GM12878 (cell line): Measurements from ENCODE around the gene MDFIC2. TPM values are rescaled to one million over a fixed set of nuclear protein-coding genes. Genes with fewer than 3 reads are reported as not detected.

Source experiments
- ATAC-seq: fragments of 200-7000 bp; cut with Tn5 transposase; 3 replicates; pipeline ENCODE4 v1.9.1; 2020; ENCODE audit warnings: mild to moderate bottlenecking, moderate library complexity
- BruUV-seq: library from RNA; stranded (reverse); fragments of 400-500 nt; replicated peaks from 2 replicates; lab custom pipeline; 2021; lab: Mats Ljungman, UMichigan
- CTCF ChIA-PET: fragments of 300-600 bp; sonication (Branson Sonifier 250); formaldehyde crosslinking; extraction: SDS; loops from one replicate; lab custom pipeline; 2021; ENCODE audit warnings: inconsistent platforms; lab: Yijun Ruan, JAX
- POLR2A ChIA-PET: fragments of 350-600 bp; formaldehyde crosslinking; extraction: SDS; loops from one replicate; lab custom pipeline; 2021; ENCODE audit warnings: inconsistent platforms; lab: Charles Lee
- RAD21 ChIA-PET: fragments of 300-600 bp; sonication (Branson Sonifier 250); formaldehyde crosslinking; loops from one replicate; lab custom pipeline; 2023; ENCODE audit warnings: antibody characterized with exemption; ENCODE audit not compliant: unreplicated experiment; lab: Charles Lee
- SMC1A ChIA-PET: fragments of 300-600 bp; sonication (Branson Sonifier 250); formaldehyde crosslinking; loops from one replicate; lab custom pipeline; 2023; ENCODE audit not compliant: unreplicated experiment, uncharacterized antibody; lab: Charles Lee
- DNase-seq: peaks from one replicate; pipeline ENCODE4 v3.0.0-alpha.2; 2011; ENCODE audit warnings: low read depth, low spot score
- FAIRE-seq: peaks from 3 replicates; lab custom pipeline; 2011; peaks lifted over from hg19 to GRCh38; lab: Jason Lieb, UNC
- H2AFZ ChIP-seq: 2 replicates; pipeline ENCODE4 v1.6.0; 2011; ENCODE audit warnings: low read depth, low read length, control low read depth; ENCODE audit not compliant: control insufficient read depth
- H3K27ac ChIP-seq: 2 replicates; pipeline ENCODE4 v1.5.1; 2011; ENCODE audit warnings: control low read depth; ENCODE audit not compliant: control insufficient read depth, insufficient read depth
- H3K27me3 ChIP-seq, 2 experiments: replicated peaks in 1 of 2; 2 replicates each; pipeline versions ENCODE4 v1.6.0 to v1.6.1; 2011; ENCODE audit warnings: low read length in 1 of 2; ENCODE audit not compliant: control insufficient read depth in 2 of 2, insufficient read depth in 2 of 2
- H3K36me3 ChIP-seq, 2 experiments: 2 replicates each; pipeline ENCODE4 v1.5.1; 2011; ENCODE audit warnings: low read length in 1 of 2; ENCODE audit not compliant: control insufficient read depth in 2 of 2, insufficient read depth in 2 of 2
- H3K4me1 ChIP-seq: 2 replicates; pipeline ENCODE4 v1.6.1; 2011; ENCODE audit warnings: mild to moderate bottlenecking, low read length, moderate library complexity, mixed read lengths; ENCODE audit not compliant: control insufficient read depth, insufficient read depth
- H3K4me2 ChIP-seq: 2 replicates; pipeline ENCODE4 v1.6.0; 2011; ENCODE audit warnings: control low read depth; ENCODE audit not compliant: control insufficient read depth, insufficient read depth
- H3K4me3 ChIP-seq: fragments of 200-600 bp; sonication (generic); 2 replicates; pipeline ENCODE4 v1.5.1; 2016
- H3K79me2 ChIP-seq: 2 replicates; pipeline ENCODE4 v1.6.0; 2011; ENCODE audit warnings: low read length; ENCODE audit not compliant: control insufficient read depth, insufficient read depth
- H3K9ac ChIP-seq: 2 replicates; pipeline ENCODE4 v1.8.0; 2011; ENCODE audit warnings: low read length, control low read depth, mixed read lengths; ENCODE audit not compliant: control insufficient read depth, insufficient read depth
- H3K9me3 ChIP-seq: replicated peaks from 3 replicates; pipeline ENCODE4 v1.5.1; 2011; ENCODE audit warnings: mild to moderate bottlenecking, low read length; ENCODE audit not compliant: control insufficient read depth, insufficient read depth
- H4K20me1 ChIP-seq: 2 replicates; pipeline ENCODE4 v1.6.0; 2011; ENCODE audit not compliant: control insufficient read depth, insufficient read depth
- ATF2 ChIP-seq: IDR thresholded peaks from 2 replicates; pipeline ENCODE4 v1.6.1; 2012; ENCODE audit warnings: low read length, inconsistent platforms
- ATF7 ChIP-seq: fragments of 450-650 bp; IDR thresholded peaks from 2 replicates; pipeline ENCODE4 v1.6.1; 2016; ENCODE audit warnings: low read depth, mild to moderate bottlenecking
- CREB1 ChIP-seq: IDR thresholded peaks from 2 replicates; pipeline ENCODE4 v1.6.1; 2012; ENCODE audit warnings: low read depth, mild to moderate bottlenecking, inconsistent platforms
- EP300 ChIP-seq, 2 experiments: fragments of 150-350 bp in 1 of 2; IDR thresholded peaks; 2 replicates each; pipeline ENCODE4 v1.6.1; 2011 to 2012; ENCODE audit warnings: low read depth in 2 of 2, low read length in 2 of 2, borderline replicate concordance in 1 of 2, improper control_type of control experiment in 1 of 2, inconsistent platforms in 1 of 2; ENCODE audit not compliant: control insufficient read depth in 1 of 2
- FOXK2 ChIP-seq: fragments of 450-650 bp; IDR thresholded peaks from 2 replicates; pipeline ENCODE4 v1.6.1; 2017; ENCODE audit warnings: mild to moderate bottlenecking, moderate library complexity
- GATAD2B ChIP-seq: fragments of 450-650 bp; conservative IDR thresholded peaks from 2 replicates; pipeline ENCODE4 v1.6.1; 2017; ENCODE audit warnings: low read depth, mild to moderate bottlenecking, moderate library complexity
- IRF3 ChIP-seq: fragments of 450-650 bp; IDR thresholded peaks from 2 replicates; pipeline ENCODE4 v1.6.1; 2014; ENCODE audit warnings: mild to moderate bottlenecking
- JUNB ChIP-seq: IDR thresholded peaks from 2 replicates; pipeline ENCODE4 v1.6.1; 2016; ENCODE audit warnings: antibody characterized with exemption, mild to moderate bottlenecking
- KLF5 ChIP-seq: fragments of 450-650 bp; IDR thresholded peaks from 2 replicates; pipeline ENCODE4 v1.6.1; 2014; ENCODE audit warnings: mild to moderate bottlenecking; ENCODE audit not compliant: partially characterized antibody
- MYB ChIP-seq: fragments of 150-350 bp; IDR thresholded peaks from 2 replicates; pipeline ENCODE4 v1.6.1; 2014; ENCODE audit warnings: mild to moderate bottlenecking, low read depth, low read length, borderline replicate concordance
- NFIC ChIP-seq: IDR thresholded peaks from 2 replicates; pipeline ENCODE4 v1.6.1; 2012; ENCODE audit warnings: low read depth, mild to moderate bottlenecking, inconsistent platforms, low read length, moderate library complexity
- NFYA ChIP-seq: IDR thresholded peaks from 2 replicates; pipeline ENCODE4 v1.6.1; 2011; ENCODE audit warnings: low read depth, mild to moderate bottlenecking, low read length, improper control_type of control experiment, borderline replicate concordance
- PKNOX1 ChIP-seq: fragments of 450-650 bp; IDR thresholded peaks from 2 replicates; pipeline ENCODE4 v1.6.1; 2016; ENCODE audit warnings: mild to moderate bottlenecking
- RUNX3 ChIP-seq: IDR thresholded peaks from 2 replicates; pipeline ENCODE4 v1.6.1; 2012; ENCODE audit warnings: low read length, inconsistent platforms
- SREBF1 ChIP-seq: IDR thresholded peaks from 2 replicates; pipeline ENCODE4 v1.6.1; 2012; ENCODE audit warnings: mild to moderate bottlenecking, low read length
- SRF ChIP-seq, 2 experiments: IDR thresholded peaks; 2 replicates each; pipeline ENCODE4 v1.6.1; 2011; ENCODE audit warnings: low read depth in 2 of 2, low read length in 2 of 2, mild to moderate bottlenecking in 1 of 2, moderate library complexity in 1 of 2
- USF2 ChIP-seq: IDR thresholded peaks from 2 replicates; pipeline ENCODE4 v1.6.1; 2011; ENCODE audit warnings: low read depth, low read length, improper control_type of control experiment, borderline replicate concordance
- WGBS: methylation state at CpG from one replicate; pipeline ENCODE4 v1.1.6; 2016; ENCODE audit warnings: low lambda C conversion rate; ENCODE audit not compliant: insufficient replicate concordance, insufficient coverage; ENCODE audit errors: missing lambda C conversion rate; 5-methylcytosine and 5-hydroxymethylcytosine counted together
- in situ Hi-C: fragments of 300-500 bp; cut with MboI; formaldehyde crosslinking; loops from 9 replicates; pipeline ENCODE4 v1.14.3; 2018; ENCODE audit warnings: mixed read lengths
- intact Hi-C: fragments of 100-400 bp; cut with micrococcal nuclease; formaldehyde crosslinking; loops from one replicate; pipeline ENCODE4 v1.14.2; 2022; ENCODE audit not compliant: unreplicated experiment
- polyA plus RNA-seq, 11 experiments: library from polyadenylated mRNA; depleted of rRNA in 4 of 11; unstranded in 6 of 11; stranded (reverse) in 5 of 11; fragments of >200 nt; fragmentation: Nextera tagmentation in 4 of 11; fragmentation: Illumina TruSeq in 1 of 11; extraction: Ambion mirVana in 4 of 11; extraction: Trizol in 1 of 11; gene quantifications; 1 replicate in 1 of 11; 2 replicates in 10 of 11; pipeline versions ENCODE4 v1.2.1 to v1.2.3, GENCODE V29; 2011 to 2016; ENCODE audit warnings: inconsistent platforms in 2 of 11, missing spikeins in 2 of 11, low read depth in 1 of 11
- total RNA-seq, 4 experiments: library from RNA; depleted of rRNA in 3 of 4; stranded (reverse); fragments of >200 nt in 3 of 4; fragmentation: Illumina TruSeq in 1 of 4; extraction: Trizol in 1 of 4; gene quantifications; 2 replicates each; pipeline versions ENCODE4 v1.2.1 to v1.2.3, GENCODE V29; 2013 to 2021

MDFIC2 gene
- total and polyA plus RNA-seq, 10 of the 15 experiments (the other 5 are each of a cell fraction or from before 2014, with no cell fraction given) = not detected

- TF ChIP-seq IRF3 (no peak), RUNX3 (peak; percentile 37; the same call in 1 of the 2 replicates), CREB1 (peak; percentile 82), ATF2 (peak; percentile 82)
Observed at GRCh38 chr3:70360979-70361760, 48.7 kb upstream of the MDFIC2 start (continued).

- Histone ChIP-seq H2AFZ (no peak overlapping the region), H4K20me1 (no peaks in the 10 kb centered on the region), H3K79me2 (no peaks in the 10 kb centered on the region), H3K36me3 (no peaks in the 10 kb centered on the region), H3K4me2 (no peak overlapping the region), H3K4me3 (no peak overlapping the region), H3K27ac (no peak overlapping the region), H3K4me1 (no peaks in the 10 kb centered on the region), H3K9ac (no peak overlapping the region), H3K9me3 (no peaks in the 10 kb centered on the region), H3K27me3 (no peaks in the 10 kb centered on the region; a peak in 1 of 4 replicates)
- RAD21 ChIA-PET = interaction anchor here (1.5 kb wide), 1 partner anchor 230 kb away, joined by 3 read pairs; no protein-coding TSS in a partner anchor
- TF ChIP-seq NFYA (no peak), KLF5 (no peak), MYB (no peak), SRF (IDR thresholded peaks at IDR 0.05; ENCODE audit: low read depth in 2 of 2, low read length in 2 of 2) (no peak), USF2 (no peak), GATAD2B (no peak), EP300 (IDR thresholded peaks at IDR 0.05; ENCODE audit: borderline replicate concordance in 1 of 2, control insufficient read depth in 1 of 2, low read depth in 2 of 2, low read length in 2 of 2) (no peak), PKNOX1 (no peak), SREBF1 (no peak), JUNB (no peak), FOXK2 (no peak), ATF7 (no peak), NFIC (no peak)
- no peak for DNase-seq
- CTCF ChIA-PET = interaction anchor here (0.9 to 3.6 kb wide), 3 partner anchors 240 to 284 kb away, joined by 3 to 26 read pairs (median 6); no protein-coding TSS in a partner anchor
- POLR2A ChIA-PET = no interaction called here
- intact Hi-C loops = loop anchor here (1.0 to 2.0 kb wide), 2 partner anchors 239 to 295 kb away; no protein-coding TSS in a partner anchor
- FAIRE-seq = no peak
- in situ Hi-C loops = loop anchor here (10.0 kb wide), 1 partner anchor 235 kb away; no protein-coding TSS in a partner anchor
- WGBS = 79% methylated on average over 5 of the region's 5 CpGs
- BruUV-seq = no TSS peak
- SMC1A ChIA-PET = interaction anchor here (1.1 to 2.2 kb wide), 2 partner anchors 205 to 239 kb away, joined by 3 to 11 read pairs; no protein-coding TSS in a partner anchor
- no peak for ATAC-seq
Observed at GRCh38 chr3:70359711-70360110, 47.3 kb upstream of the MDFIC2 start.
